ENCODE results near the gene SNRPA1. TPM values are rescaled to one million over a fixed set of nuclear protein-coding genes. Genes with fewer than 3 reads are reported as not detected.

SNRPA1 gene
- total and polyA plus RNA-seq, 12 donors = 23.8 to 51.4 (median 29.9) TPM

DNA sequence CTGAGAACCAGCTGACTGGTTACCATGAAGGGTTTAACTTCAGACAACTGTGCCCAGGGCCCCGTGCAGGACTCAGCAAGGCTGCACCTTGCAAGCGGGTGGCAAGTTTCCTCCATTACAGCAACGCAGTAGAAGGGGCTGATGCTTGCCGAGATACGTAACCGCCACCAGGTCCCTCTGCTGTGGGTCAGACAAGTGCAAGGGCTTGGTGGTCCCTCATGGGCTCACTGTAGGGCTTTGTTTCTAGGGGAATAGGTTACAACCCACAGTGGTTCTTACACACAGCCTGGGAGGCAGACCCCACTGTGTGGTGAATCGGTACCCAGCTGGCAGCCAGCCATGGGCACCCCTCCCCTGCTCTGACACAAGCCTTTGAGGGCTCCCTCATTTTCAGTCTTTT is 15.5 kb upstream of the SNRPA1 start:
- Histone ChIP-seq H3K4me3 (no peak overlapping the region), H3K27me3 (no peaks in the 10 kb centered on the region), H3K9me3 (no peaks in the 10 kb centered on the region), H3K27ac (no peak overlapping the region), H3K36me3 (peaks cover 0 to 21% (median 0%) of the 10 kb centered on the region in 9 donors), H3K4me1 (no peaks in the 10 kb centered on the region)
- DNase-seq (no peak), ATAC-seq (no peak)
- TF ChIP-seq, protein P1, sequence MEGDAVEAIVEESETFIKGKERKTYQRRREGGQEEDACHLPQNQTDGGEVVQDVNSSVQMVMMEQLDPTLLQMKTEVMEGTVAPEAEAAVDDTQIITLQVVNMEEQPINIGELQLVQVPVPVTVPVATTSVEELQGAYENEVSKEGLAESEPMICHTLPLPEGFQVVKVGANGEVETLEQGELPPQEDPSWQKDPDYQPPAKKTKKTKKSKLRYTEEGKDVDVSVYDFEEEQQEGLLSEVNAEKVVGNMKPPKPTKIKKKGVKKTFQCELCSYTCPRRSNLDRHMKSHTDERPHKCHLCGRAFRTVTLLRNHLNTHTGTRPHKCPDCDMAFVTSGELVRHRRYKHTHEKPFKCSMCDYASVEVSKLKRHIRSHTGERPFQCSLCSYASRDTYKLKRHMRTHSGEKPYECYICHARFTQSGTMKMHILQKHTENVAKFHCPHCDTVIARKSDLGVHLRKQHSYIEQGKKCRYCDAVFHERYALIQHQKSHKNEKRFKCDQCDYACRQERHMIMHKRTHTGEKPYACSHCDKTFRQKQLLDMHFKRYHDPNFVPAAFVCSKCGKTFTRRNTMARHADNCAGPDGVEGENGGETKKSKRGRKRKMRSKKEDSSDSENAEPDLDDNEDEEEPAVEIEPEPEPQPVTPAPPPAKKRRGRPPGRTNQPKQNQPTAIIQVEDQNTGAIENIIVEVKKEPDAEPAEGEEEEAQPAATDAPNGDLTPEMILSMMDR (IDR thresholded peaks at IDR 0.05) = no peak
- 92 to 94% methylated on average over 7 of the region's 7 CpGs for WGBS, 2 donors
- intact Hi-C loops (cut with DNase I) = no loop called here

- Histone ChIP-seq H3K27ac (no peak overlapping the region), H3K27me3 (no peaks in the 10 kb centered on the region), H3K4me1 (no peaks in the 10 kb centered on the region), H3K4me3 (no peak overlapping the region), H3K36me3 (peaks cover 0 to 19% (median 0%) of the 10 kb centered on the region in 9 donors), H3K9me3 (no peaks in the 10 kb centered on the region)
- intact Hi-C loops (cut with DNase I) = no loop called here
- TF ChIP-seq, protein P1 (IDR thresholded peaks at IDR 0.05) = no peak
- ATAC-seq = no peak
- 93 to 95% methylated on average over 7 of the region's 7 CpGs for WGBS, 2 donors
- DNase-seq = no peak
These were observed 15.1 kb upstream of the SNRPA1 start for GRCh38 chr15:101310161-101310480.

GRCh38 chr15:101309436-101310160 is 14.6 kb upstream of the SNRPA1 start:
- H3K36me3 ChIP-seq = peaks cover 0 to 24% (median 0%) of the 10 kb centered on the region in 9 donors
- WGBS, 2 donors = 84 to 85% methylated on average over 26 of the region's 26 CpGs
- intact Hi-C loops (cut with DNase I) = loop anchor here in 2 of 10 donors (10.0 kb wide), 2 partner anchors 185 to 195 kb away; no protein-coding TSS in a partner anchor
- H3K4me1 ChIP-seq = no peaks in the 10 kb centered on the region
- ATAC-seq (no peak), DNase-seq (no peak)
- TF ChIP-seq, protein P1 (IDR thresholded peaks at IDR 0.05) = no peak
- no peaks in the 10 kb centered on the region for H3K9me3 ChIP-seq
- H3K4me3 ChIP-seq = no peak overlapping the region
- no peaks in the 10 kb centered on the region for H3K27me3 ChIP-seq
- no peak overlapping the region for H3K27ac ChIP-seq

DNA sequence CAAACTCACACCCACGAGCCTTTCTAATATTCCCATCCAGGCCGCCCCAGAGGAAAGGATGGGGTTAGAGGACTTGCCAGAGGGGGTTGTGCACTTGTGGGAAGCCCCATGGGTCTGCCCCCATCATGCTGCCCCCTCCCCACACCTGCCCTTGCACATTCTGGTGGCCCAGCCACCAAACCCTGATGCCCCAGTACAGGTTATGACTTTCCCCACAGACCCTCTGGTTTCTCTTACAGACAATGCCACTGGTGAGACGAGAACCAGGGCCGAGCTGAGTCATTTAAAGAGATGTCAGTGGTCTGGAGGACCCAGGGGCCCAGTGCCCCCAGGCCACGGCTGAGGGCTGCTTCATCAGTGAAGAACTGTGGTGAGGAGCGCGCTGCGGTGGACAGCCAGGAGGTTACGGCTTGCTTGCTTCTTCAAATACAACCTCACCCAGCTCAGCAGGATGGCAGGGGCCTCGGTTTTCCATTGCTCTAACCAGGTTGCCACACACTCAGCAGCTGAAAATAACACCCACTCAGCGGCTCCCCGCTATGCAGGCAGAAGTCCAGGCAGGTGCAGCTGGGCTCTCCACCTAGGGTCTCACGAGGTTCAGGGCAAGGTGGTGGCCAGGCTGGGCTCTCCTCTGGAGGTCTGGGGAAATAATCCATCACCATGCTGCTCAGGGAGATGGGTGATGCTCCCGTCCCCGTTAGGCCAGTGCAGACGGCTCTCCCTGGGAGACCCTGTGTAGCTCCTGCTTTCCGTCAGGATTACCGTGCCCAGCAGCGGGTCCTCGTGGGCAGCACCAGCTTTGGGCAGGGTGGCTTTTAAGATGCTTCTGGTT is 13.8 kb upstream of the SNRPA1 start:
- no peak for ATAC-seq
- Histone ChIP-seq H3K27me3 (no peaks in the 10 kb centered on the region), H3K4me3 (no peak overlapping the region), H3K9me3 (no peaks in the 10 kb centered on the region), H3K4me1 (no peaks in the 10 kb centered on the region), H3K27ac (no peak overlapping the region), H3K36me3 (peaks cover 0 to 22% (median 0%) of the 10 kb centered on the region in 9 donors)
- WGBS, 2 donors = 87% methylated on average over 20 of the region's 20 CpGs
- intact Hi-C loops (cut with DNase I) = loop anchor here in 2 of 10 donors (10.0 kb wide), 2 partner anchors 186 to 196 kb away; no protein-coding TSS in a partner anchor
- no peak for DNase-seq
- TF ChIP-seq, protein P1 (IDR thresholded peaks at IDR 0.05) = no peak
